Ishikawa (cell line): ENCODE results near the gene EFCAB10.

Experiments
- CEBPB ChIP-seq: IDR thresholded peaks from 2 replicates; pipeline ENCODE4 v1.6.1; 2012
- CREB1 ChIP-seq: IDR thresholded peaks from 2 replicates; pipeline ENCODE4 v1.6.1; 2012; ENCODE audit warnings: low read depth
- EGR1 ChIP-seq: IDR thresholded peaks from 2 replicates; pipeline ENCODE4 v1.6.1; 2012
- EP300 ChIP-seq: IDR thresholded peaks from 2 replicates; pipeline ENCODE4 v1.6.1; 2012; ENCODE audit warnings: borderline replicate concordance
- MAX ChIP-seq: IDR thresholded peaks from 2 replicates; pipeline ENCODE4 v1.6.1; 2012
- NFIC ChIP-seq: IDR thresholded peaks from 2 replicates; pipeline ENCODE4 v1.6.1; 2012
- RAD21 ChIP-seq: IDR thresholded peaks from 2 replicates; pipeline ENCODE4 v1.6.1; 2012; ENCODE audit warnings: low read depth
- REST ChIP-seq: IDR thresholded peaks from 2 replicates; pipeline ENCODE4 v1.6.1; 2012; ENCODE audit warnings: low read depth, mild to moderate bottlenecking
- TAF1 ChIP-seq: IDR thresholded peaks from 2 replicates; pipeline ENCODE4 v1.6.1; 2012; ENCODE audit warnings: low read depth, mild to moderate bottlenecking
- TCF12 ChIP-seq: IDR thresholded peaks from 2 replicates; pipeline ENCODE4 v1.6.1; 2012; ENCODE audit warnings: low read depth
- TEAD4 ChIP-seq: IDR thresholded peaks from 2 replicates; pipeline ENCODE4 v1.6.1; 2012
- USF1 ChIP-seq: IDR thresholded peaks from 2 replicates; pipeline ENCODE4 v1.6.1; 2012
- YY1 ChIP-seq: IDR thresholded peaks from 2 replicates; pipeline ENCODE4 v1.6.1; 2012; ENCODE audit warnings: low read depth
- ZBTB7A ChIP-seq: IDR thresholded peaks from 2 replicates; pipeline ENCODE4 v1.6.1; 2012; ENCODE audit warnings: low read depth

- no peak for TF ChIP-seq TAF1
- no peak for TF ChIP-seq USF1
- TF ChIP-seq REST, result no peak
- TF ChIP-seq CEBPB, result no peak
- TF ChIP-seq CREB1, result no peak
- no peak for TF ChIP-seq EP300
- TF ChIP-seq RAD21, result no peak
- no peak for TF ChIP-seq TEAD4
- no peak for TF ChIP-seq EGR1
- TF ChIP-seq NFIC, result no peak
- no peak for TF ChIP-seq YY1
- no peak for TF ChIP-seq ZBTB7A
- no peak for TF ChIP-seq MAX
- TF ChIP-seq TCF12, result no peak
Observed at GRCh38 chr7:105594034-105594433, 12.7 kb upstream of the EFCAB10 start.
